HepG2 (cell line): ENCODE measurements around the gene NSD2. TPM values are rescaled to one million over a fixed set of nuclear protein-coding genes. Genes with fewer than 3 reads are reported as not detected.

Source experiments
- AKAP8 ChIP-seq: sonication (generic); formaldehyde crosslinking; IDR thresholded peaks from 2 replicates; pipeline ENCODE4 v1.5.1; 2020; ENCODE audit warnings: mild to moderate bottlenecking, missing genetic modification reagents
- CCDC6 ChIP-seq: sonication (generic); formaldehyde crosslinking; IDR thresholded peaks from 2 replicates; pipeline ENCODE4 v1.8.1; 2022; ENCODE audit warnings: mild to moderate bottlenecking, missing genetic modification reagents, moderate library complexity
- E2F1 ChIP-seq: sonication (generic); formaldehyde crosslinking; IDR thresholded peaks from 2 replicates; pipeline ENCODE4 v1.5.0; 2020; ENCODE audit warnings: missing genetic modification reagents
- MBD4 ChIP-seq: IDR thresholded peaks from 2 replicates; pipeline ENCODE4 v1.6.1; 2012; ENCODE audit warnings: low read length, inconsistent platforms, borderline replicate concordance
- NCOA2 ChIP-seq: sonication (generic); formaldehyde crosslinking; IDR thresholded peaks from 2 replicates; pipeline ENCODE4 v1.8.0; 2022; ENCODE audit warnings: inconsistent platforms
- NFKBIZ ChIP-seq: IDR thresholded peaks from 2 replicates; pipeline ENCODE4 v1.6.1; 2018; ENCODE audit warnings: missing genetic modification reagents, missing compliant biosample characterization
- RFXANK ChIP-seq: IDR thresholded peaks from 2 replicates; pipeline ENCODE4 v1.6.1; 2016
- SAFB2 ChIP-seq: sonication (generic); formaldehyde crosslinking; IDR thresholded peaks from 2 replicates; pipeline ENCODE4 v1.5.1; 2020; ENCODE audit warnings: missing genetic modification reagents, low read depth, mild to moderate bottlenecking, borderline replicate concordance
- SMAD1 ChIP-seq: sonication (generic); formaldehyde crosslinking; IDR thresholded peaks from 2 replicates; pipeline ENCODE4 v1.4.0; 2020; ENCODE audit warnings: missing genetic modification reagents, low read depth, mild to moderate bottlenecking, borderline replicate concordance
- ZBTB1 ChIP-seq: sonication (generic); formaldehyde crosslinking; IDR thresholded peaks from 2 replicates; pipeline ENCODE4 v1.4.0; 2020; ENCODE audit warnings: missing genetic modification reagents, borderline replicate concordance
- ZNF101 ChIP-seq: sonication (generic); formaldehyde crosslinking; IDR thresholded peaks from 2 replicates; pipeline ENCODE4 v1.4.0; 2020; ENCODE audit warnings: mild to moderate bottlenecking, low read depth, missing genetic modification reagents, borderline replicate concordance
- ZNF136 ChIP-seq: sonication (generic); formaldehyde crosslinking; IDR thresholded peaks from 2 replicates; pipeline ENCODE4 v1.8.1; 2022; ENCODE audit warnings: low read depth, mild to moderate bottlenecking, moderate library complexity, missing genetic modification reagents
- ZNF180 ChIP-seq: sonication (generic); formaldehyde crosslinking; IDR thresholded peaks from 2 replicates; pipeline ENCODE4 v1.4.0; 2020; ENCODE audit warnings: low read depth, missing genetic modification reagents, borderline replicate concordance
- ZNF264 ChIP-seq: sonication (generic); formaldehyde crosslinking; IDR thresholded peaks from 2 replicates; pipeline ENCODE4 v1.4.0; 2020; ENCODE audit warnings: missing genetic modification reagents
- ZNF383 ChIP-seq: sonication (generic); formaldehyde crosslinking; IDR thresholded peaks from 2 replicates; pipeline ENCODE4 v1.4.0; 2020; ENCODE audit warnings: missing genetic modification reagents, mild to moderate bottlenecking, borderline replicate concordance
- ZNF446 ChIP-seq: sonication (generic); formaldehyde crosslinking; IDR thresholded peaks from 2 replicates; pipeline ENCODE4 v1.5.0; 2020; ENCODE audit warnings: mild to moderate bottlenecking, missing genetic modification reagents
- ZNF746 ChIP-seq: sonication (generic); formaldehyde crosslinking; IDR thresholded peaks from 2 replicates; pipeline ENCODE4 v1.8.0; 2022; ENCODE audit warnings: mild to moderate bottlenecking, missing genetic modification reagents
- polyA plus RNA-seq, 8 experiments: library from polyadenylated mRNA; depleted of rRNA in 3 of 8; stranded (reverse) in 7 of 8; unstranded in 1 of 8; fragments of >200 nt; fragmentation: Illumina TruSeq in 4 of 8; extraction: Trizol in 4 of 8; gene quantifications; 2 replicates each; pipeline versions ENCODE4 v1.2.1 to v1.2.3, GENCODE V29; 2011 to 2016; ENCODE audit warnings: low read depth in 4 of 8, missing spikeins in 1 of 8, mixed read lengths in 1 of 8; ENCODE audit not compliant: insufficient read depth in 1 of 8
- total RNA-seq, 5 experiments: library from RNA; depleted of rRNA; stranded (reverse); fragments of >200 nt; fragmentation: Illumina TruSeq; extraction: Trizol; gene quantifications; 2 replicates each; pipeline ENCODE4 v1.2.3, GENCODE V29; 2016; ENCODE audit warnings: low read depth in 1 of 5
- TF ChIP-seq, protein P1 (sequence below): sonication (generic); formaldehyde crosslinking; IDR thresholded peaks from 2 replicates; pipeline ENCODE4 v1.4.0; 2020; ENCODE audit warnings: mild to moderate bottlenecking, missing genetic modification reagents
- TF ChIP-seq, protein P2 (sequence below): sonication (generic); formaldehyde crosslinking; IDR thresholded peaks from 2 replicates; pipeline ENCODE4 v1.8.1; 2023; ENCODE audit warnings: missing genetic modification reagents, inconsistent platforms, borderline replicate concordance
- TF ChIP-seq, protein P3 (sequence below): sonication (generic); formaldehyde crosslinking; IDR thresholded peaks from 2 replicates; pipeline ENCODE4 v1.9.0; 2021; ENCODE audit warnings: missing genetic modification reagents, borderline replicate concordance
- TF ChIP-seq, protein P4 (sequence below), 2 experiments: fragments of 450-650 bp in 1 of 2; sonication (generic) in 1 of 2; formaldehyde crosslinking; IDR thresholded peaks; 2 replicates each; pipeline versions ENCODE4 v1.5.0 to v1.8.0; 2020 to 2022; ENCODE audit warnings: mild to moderate bottlenecking in 1 of 2, missing genetic modification reagents in 1 of 2

NSD2 gene
- total and polyA plus RNA-seq, 2 of the 13 experiments (the other 11 are each of a cell fraction or from before 2014, with no cell fraction given) = 22.0 to 65.9 TPM

- TF ChIP-seq, protein P1, sequence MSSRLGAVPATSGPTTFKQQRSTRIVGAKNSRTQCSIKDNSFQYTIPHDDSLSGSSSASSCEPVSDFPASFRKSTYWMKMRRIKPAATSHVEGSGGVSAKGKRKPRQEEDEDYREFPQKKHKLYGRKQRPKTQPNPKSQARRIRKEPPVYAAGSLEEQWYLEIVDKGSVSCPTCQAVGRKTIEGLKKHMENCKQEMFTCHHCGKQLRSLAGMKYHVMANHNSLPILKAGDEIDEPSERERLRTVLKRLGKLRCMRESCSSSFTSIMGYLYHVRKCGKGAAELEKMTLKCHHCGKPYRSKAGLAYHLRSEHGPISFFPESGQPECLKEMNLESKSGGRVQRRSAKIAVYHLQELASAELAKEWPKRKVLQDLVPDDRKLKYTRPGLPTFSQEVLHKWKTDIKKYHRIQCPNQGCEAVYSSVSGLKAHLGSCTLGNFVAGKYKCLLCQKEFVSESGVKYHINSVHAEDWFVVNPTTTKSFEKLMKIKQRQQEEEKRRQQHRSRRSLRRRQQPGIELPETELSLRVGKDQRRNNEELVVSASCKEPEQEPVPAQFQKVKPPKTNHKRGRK (CRISPR knock-in tag) = no peak
- TF ChIP-seq CCDC6 (CRISPR knock-in tag) (peak; percentile 85), NFKBIZ (CRISPR knock-in tag) (no peak), AKAP8 (CRISPR knock-in tag) (no peak), ZNF383 (CRISPR knock-in tag) (no peak), ZNF101 (CRISPR knock-in tag) (no peak), RFXANK (no peak), ZNF264 (CRISPR knock-in tag) (peak; percentile 22; the same call in 1 of the 2 replicates), ZNF180 (CRISPR knock-in tag) (no peak), ZBTB1 (CRISPR knock-in tag) (no peak), MBD4 (no peak), ZNF136 (CRISPR knock-in tag) (no peak), E2F1 (CRISPR knock-in tag) (peak; percentile 57; the same call in 1 of the 2 replicates), SMAD1 (CRISPR knock-in tag) (peak; percentile 69; the same call in 1 of the 2 replicates), NCOA2 (CRISPR knock-in tag) (peak; percentile 30; the same call in 1 of the 2 replicates), ZNF446 (peak; percentile 76), SAFB2 (no peak), ZNF746 (CRISPR knock-in tag) (no peak; the same call in 1 of the 2 replicates)
- TF ChIP-seq, protein P2, sequence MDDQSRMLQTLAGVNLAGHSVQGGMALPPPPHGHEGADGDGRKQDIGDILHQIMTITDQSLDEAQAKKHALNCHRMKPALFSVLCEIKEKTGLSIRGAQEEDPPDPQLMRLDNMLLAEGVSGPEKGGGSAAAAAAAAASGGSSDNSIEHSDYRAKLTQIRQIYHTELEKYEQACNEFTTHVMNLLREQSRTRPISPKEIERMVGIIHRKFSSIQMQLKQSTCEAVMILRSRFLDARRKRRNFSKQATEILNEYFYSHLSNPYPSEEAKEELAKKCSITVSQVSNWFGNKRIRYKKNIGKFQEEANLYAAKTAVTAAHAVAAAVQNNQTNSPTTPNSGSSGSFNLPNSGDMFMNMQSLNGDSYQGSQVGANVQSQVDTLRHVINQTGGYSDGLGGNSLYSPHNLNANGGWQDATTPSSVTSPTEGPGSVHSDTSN = 0 out of 2 replicates have a peak, but pooled peaks have one; percentile 19
- TF ChIP-seq, protein P3, sequence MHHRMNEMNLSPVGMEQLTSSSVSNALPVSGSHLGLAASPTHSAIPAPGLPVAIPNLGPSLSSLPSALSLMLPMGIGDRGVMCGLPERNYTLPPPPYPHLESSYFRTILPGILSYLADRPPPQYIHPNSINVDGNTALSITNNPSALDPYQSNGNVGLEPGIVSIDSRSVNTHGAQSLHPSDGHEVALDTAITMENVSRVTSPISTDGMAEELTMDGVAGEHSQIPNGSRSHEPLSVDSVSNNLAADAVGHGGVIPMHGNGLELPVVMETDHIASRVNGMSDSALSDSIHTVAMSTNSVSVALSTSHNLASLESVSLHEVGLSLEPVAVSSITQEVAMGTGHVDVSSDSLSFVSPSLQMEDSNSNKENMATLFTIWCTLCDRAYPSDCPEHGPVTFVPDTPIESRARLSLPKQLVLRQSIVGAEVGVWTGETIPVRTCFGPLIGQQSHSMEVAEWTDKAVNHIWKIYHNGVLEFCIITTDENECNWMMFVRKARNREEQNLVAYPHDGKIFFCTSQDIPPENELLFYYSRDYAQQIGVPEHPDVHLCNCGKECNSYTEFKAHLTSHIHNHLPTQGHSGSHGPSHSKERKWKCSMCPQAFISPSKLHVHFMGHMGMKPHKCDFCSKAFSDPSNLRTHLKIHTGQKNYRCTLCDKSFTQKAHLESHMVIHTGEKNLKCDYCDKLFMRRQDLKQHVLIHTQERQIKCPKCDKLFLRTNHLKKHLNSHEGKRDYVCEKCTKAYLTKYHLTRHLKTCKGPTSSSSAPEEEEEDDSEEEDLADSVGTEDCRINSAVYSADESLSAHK (CRISPR knock-in tag) = no peak
- TF ChIP-seq, protein P4, sequence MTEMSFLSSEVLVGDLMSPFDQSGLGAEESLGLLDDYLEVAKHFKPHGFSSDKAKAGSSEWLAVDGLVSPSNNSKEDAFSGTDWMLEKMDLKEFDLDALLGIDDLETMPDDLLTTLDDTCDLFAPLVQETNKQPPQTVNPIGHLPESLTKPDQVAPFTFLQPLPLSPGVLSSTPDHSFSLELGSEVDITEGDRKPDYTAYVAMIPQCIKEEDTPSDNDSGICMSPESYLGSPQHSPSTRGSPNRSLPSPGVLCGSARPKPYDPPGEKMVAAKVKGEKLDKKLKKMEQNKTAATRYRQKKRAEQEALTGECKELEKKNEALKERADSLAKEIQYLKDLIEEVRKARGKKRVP (CRISPR knock-in tag; IDR thresholded peaks at IDR 0.05) = 0 out of 4 replicates have a peak, but pooled peaks of 1 of the 2 experiments have one; percentile 54
Observed at GRCh38 chr4:1856071-1856942, 14.9 kb upstream of the NSD2 start, which contains the start of gene LETM1 (continued).
